Neuron (in vitro differentiated cells): Measurements from ENCODE around the gene CCDC158.

ENCODE experiments used
- H2AFZ ChIP-seq: one replicate; pipeline ENCODE4 v1.6.1; 2013; ENCODE audit warnings: low read depth, mild to moderate bottlenecking, inconsistent platforms, low read length, moderate library complexity
- H3K27me3 ChIP-seq: one replicate; pipeline ENCODE4 v1.6.1; 2013; ENCODE audit warnings: low read length; ENCODE audit not compliant: insufficient read depth
- H3K36me3 ChIP-seq: one replicate; pipeline ENCODE4 v1.6.1; 2013; ENCODE audit warnings: low read length; ENCODE audit not compliant: insufficient read depth
- H3K4me1 ChIP-seq: one replicate; pipeline ENCODE4 v1.6.1; 2013; ENCODE audit warnings: low read length; ENCODE audit not compliant: insufficient read depth
- H3K4me3 ChIP-seq: 2 replicates; pipeline ENCODE4 v1.5.1; 2013; ENCODE audit warnings: mild to moderate bottlenecking, low read length, moderate library complexity
- H3K9me3 ChIP-seq: one replicate; pipeline ENCODE4 v1.6.1; 2013; ENCODE audit warnings: low read length

The CCDC158 gene

DNA sequence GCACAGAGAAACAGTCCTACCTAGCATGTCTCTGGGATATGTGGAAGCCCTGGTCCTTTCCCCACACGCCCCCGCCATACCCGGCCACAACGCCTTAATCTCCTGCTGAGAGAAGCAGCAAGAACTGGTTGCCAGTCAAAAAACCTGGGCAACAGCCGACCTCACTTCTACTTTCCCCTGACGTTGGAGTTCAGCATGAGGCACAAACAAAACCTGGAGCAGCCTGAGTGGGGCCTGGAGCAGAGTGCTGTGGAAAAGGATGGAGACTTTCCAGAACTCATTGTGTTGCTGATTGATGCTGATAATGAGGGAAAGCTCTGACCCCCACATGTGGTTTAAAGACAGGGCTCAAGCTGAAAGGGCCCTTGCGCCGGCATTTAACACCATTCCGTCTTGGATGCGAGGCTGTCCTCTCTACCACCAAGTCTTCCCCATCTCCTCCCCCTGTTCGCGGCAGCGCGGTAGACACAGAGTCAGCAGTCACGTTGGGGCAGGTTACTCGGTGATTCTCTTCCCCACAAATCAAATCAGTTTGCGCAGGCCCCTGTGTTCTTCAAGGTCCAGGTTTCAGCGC, 666 bp downstream of the CCDC158 start:
- Histone ChIP-seq H3K4me1 (peaks cover 7% of the 10 kb centered on the region), H3K27me3 (peaks cover 3% of the 10 kb centered on the region), H3K4me3 (no peak overlapping the region), H3K36me3 (no peaks in the 10 kb centered on the region), H2AFZ (no peak overlapping the region), H3K9me3 (peaks cover 1% of the 10 kb centered on the region)

DNA sequence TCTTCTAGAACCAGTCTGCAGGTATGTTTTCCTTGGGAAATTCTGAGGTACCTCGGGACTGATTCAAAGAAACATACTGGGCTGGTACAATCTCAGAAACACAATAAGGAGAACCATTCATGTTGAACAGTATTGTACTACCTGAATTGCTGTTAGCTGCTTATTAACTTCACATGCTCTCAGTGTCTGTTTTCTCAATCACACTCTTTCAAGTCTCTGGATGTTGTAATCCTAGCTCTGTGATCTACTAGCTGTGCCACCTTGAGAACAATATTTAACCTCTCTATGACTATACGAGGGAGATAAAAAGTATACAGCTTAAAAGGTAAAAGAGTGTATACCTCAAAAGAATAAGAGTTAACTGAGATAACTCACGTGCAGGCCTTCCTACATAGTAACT, 10.3 kb downstream of the CCDC158 start:
- no peak overlapping the region for H3K4me3 ChIP-seq
- H3K36me3 ChIP-seq, result no peaks in the 10 kb centered on the region
- H2AFZ ChIP-seq, result no peak overlapping the region
- no peaks in the 10 kb centered on the region for H3K4me1 ChIP-seq
- H3K27me3 ChIP-seq, result no peaks in the 10 kb centered on the region
- peaks cover under 1% of the 10 kb centered on the region for H3K9me3 ChIP-seq

DNA sequence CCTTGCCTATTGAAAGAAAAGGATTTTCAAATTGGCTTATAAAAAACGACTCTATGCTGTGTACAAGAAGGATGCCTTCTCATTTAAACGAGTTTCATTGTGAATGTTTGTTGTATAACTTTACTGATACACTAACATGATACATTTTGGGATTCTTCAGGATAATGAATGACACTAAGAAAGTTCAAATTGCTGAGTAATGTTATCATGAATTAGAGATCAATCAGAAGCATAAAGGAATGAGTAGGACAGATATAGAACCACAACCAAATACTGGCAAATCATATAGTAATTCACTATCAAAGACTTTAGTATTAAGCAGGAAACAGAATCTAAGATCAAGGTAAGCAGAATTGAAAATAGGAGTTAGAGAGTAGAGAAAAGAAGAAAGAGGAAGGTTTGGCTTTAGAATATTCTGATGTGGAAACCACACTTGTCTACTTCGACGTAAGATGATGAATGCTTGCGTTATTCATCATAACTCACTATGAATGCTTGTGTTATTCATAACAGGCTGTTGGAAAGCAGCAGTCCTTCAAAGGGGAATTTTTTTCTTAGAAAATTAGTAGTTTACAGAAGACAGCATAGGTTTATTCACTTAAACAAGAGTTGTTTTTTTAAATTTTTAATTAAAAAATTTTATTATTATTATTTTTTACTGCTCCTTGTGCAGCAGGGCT, 13.4 kb downstream of the CCDC158 start:
- Histone ChIP-seq H2AFZ (no peak overlapping the region), H3K4me1 (no peaks in the 10 kb centered on the region), H3K36me3 (no peaks in the 10 kb centered on the region), H3K4me3 (no peak overlapping the region), H3K9me3 (no peaks in the 10 kb centered on the region), H3K27me3 (peaks cover 3% of the 10 kb centered on the region)

DNA sequence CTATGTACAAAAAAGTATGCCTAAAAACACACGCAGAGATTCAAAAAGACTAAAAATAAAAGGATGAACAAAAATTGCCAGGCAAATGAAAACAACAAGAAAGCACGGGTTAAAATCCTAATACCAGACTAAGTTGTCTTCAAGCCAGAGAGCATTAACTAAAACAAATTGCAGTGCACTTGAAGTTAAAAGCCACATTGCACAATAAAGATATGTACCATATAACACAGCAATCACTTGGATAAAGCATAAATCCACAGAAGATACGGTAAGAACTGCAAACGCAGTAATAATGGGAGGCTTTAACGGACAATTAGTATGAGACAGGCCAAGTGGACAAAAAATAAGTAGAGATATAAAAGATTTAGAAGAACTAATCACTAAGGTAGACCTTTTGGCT, 14.9 kb downstream of the CCDC158 start:
- Histone ChIP-seq H3K4me3 (no peak overlapping the region), H2AFZ (no peak overlapping the region), H3K36me3 (no peaks in the 10 kb centered on the region), H3K27me3 (peaks cover 8% of the 10 kb centered on the region), H3K9me3 (no peaks in the 10 kb centered on the region), H3K4me1 (no peaks in the 10 kb centered on the region)

DNA sequence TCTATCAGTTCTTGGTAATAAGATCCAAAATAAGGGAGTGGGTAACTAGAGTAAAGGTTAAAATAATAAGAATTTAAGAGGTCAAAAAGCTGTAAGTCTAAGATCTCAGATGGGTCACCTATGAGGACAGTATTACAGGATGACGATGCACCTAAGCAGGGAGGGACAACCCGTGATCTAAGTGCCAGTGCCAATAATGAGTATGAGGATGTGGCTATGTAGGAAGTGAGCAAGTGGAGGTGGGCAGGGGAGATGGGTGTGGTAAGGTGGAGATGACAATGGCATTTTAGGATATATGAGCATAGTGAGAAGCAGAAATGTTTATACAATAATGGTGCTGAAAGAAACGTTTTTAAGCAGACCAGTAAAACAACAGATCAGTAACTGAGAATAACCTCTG, 19.3 kb downstream of the CCDC158 start:
- Histone ChIP-seq H3K9me3 (no peaks in the 10 kb centered on the region), H3K4me1 (no peaks in the 10 kb centered on the region), H3K36me3 (no peaks in the 10 kb centered on the region), H2AFZ (no peak overlapping the region), H3K27me3 (peaks cover 8% of the 10 kb centered on the region), H3K4me3 (no peak overlapping the region)

DNA sequence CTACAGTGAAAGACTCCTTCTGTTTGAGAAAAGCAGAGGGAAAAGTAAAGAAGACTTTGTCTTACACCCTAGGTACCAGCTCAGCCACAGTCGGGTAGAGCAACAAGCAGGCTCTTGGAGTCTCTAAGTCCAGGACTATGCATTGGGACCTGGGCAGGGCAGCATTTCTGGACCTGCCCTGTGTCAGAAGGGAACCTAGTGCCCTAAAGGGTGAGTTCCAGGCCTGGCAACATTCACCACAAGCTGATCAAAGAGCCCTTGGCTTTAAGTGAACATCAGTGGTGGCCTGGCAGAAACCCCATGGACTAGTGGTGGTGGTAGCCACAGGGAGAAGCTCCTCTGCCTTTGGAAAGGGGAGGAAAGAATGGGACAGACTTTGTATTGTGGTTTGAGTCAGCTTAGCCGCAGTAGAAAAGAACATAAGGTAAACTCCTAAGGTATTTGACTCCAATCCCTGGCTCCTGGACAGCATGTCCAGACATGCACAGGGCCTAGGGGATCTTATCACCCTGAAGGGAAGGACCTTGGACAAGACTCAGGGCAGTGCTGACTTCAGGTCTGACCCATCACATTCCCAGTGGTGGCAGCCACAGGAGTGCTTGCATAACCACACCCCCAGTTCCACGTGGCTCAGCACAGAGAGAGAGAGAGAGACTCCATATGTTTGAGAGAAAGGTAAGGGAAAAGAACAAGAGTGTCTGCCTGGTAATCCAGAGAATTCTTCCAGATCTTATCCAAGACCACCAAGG, 32.6 kb downstream of the CCDC158 start:
- H3K4me1 ChIP-seq, result no peaks in the 10 kb centered on the region
- H3K9me3 ChIP-seq, result no peaks in the 10 kb centered on the region
- no peak overlapping the region for H2AFZ ChIP-seq
- no peaks in the 10 kb centered on the region for H3K36me3 ChIP-seq
- H3K4me3 ChIP-seq, result no peak overlapping the region
- H3K27me3 ChIP-seq, result no peaks in the 10 kb centered on the region

DNA sequence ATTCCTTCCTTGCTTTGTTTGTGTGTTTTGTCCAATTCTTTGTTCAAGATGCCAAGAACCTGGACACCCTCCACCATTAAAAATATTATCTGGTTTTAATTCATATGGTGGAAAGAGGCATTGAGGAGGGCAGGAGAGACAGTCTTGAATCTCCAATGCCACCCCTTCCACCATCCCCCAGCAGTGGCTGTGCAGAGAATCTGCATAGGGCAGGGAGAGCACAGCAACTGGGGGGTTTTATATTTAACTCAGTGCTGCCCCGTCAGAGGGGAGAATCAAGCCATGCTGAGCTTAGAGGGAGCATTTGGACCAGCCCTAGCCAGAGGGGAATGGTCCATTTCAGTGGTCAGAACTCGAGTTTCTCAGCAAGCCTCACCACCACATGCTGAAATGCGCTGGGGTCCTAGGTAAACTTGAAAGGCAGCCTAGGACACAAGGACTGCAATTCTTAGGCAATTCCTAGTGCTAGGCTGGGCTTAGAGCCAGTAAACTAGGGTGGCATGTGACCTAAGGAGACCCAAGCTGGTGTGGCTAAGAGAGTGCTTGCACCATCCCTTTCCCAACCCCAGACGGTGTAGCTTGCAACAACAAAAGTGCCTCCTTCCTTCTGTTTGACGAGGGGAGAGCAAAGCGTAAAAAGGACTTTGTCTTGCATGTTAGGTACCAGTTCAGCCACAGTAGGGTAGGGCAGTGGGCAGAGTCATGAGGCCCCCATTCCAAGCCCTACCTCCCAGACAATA, 34.2 kb downstream of the CCDC158 start:
- H2AFZ ChIP-seq, result no peak overlapping the region
- no peaks in the 10 kb centered on the region for H3K9me3 ChIP-seq
- no peaks in the 10 kb centered on the region for H3K27me3 ChIP-seq
- no peaks in the 10 kb centered on the region for H3K36me3 ChIP-seq
- no peaks in the 10 kb centered on the region for H3K4me1 ChIP-seq
- H3K4me3 ChIP-seq, result no peak overlapping the region

DNA sequence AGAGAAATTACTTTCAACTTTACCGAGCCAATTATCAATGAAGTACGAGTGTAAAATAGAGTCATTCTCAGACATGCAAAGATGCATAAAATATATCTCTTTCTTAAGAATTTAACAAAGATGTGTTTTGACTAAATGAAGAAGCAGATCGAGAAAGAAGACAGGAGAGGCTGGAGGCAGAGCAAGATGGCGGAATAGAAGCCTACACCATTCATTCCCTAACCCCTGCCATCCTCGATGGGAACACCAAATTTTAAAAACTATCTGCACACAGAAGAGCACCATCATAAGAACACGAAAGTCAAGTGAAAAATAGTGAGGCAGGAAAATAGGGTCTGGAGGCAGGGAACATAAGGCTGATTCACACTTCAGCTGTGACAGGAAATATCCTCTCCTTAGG, 35.0 kb downstream of the CCDC158 start:
- H3K36me3 ChIP-seq, result no peaks in the 10 kb centered on the region
- no peak overlapping the region for H2AFZ ChIP-seq
- H3K9me3 ChIP-seq, result peaks cover 3% of the 10 kb centered on the region
- no peaks in the 10 kb centered on the region for H3K27me3 ChIP-seq
- no peak overlapping the region for H3K4me3 ChIP-seq
- no peaks in the 10 kb centered on the region for H3K4me1 ChIP-seq

DNA sequence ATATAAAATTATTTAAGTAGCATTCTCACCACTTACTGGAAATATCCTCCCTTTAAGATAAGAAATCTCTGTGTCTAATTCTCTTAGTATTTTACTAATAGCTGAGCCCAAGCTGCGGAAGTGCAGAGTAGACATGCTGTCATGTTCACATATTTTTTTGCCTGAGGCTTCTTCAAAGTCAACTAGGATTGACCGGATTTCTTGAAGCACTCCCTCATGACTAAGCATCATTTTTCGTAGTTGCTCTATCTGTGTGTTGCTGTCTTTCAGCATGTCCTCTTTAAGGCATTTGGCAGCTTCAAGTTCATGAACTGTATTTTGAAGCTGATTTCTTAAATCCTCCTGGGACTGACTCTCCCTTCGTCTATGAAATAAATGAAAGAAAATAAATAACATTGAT, 36.9 kb downstream of the CCDC158 start:
- H3K9me3 ChIP-seq, result peaks cover 8% of the 10 kb centered on the region
- no peak overlapping the region for H3K4me3 ChIP-seq
- H2AFZ ChIP-seq, result no peak overlapping the region
- no peaks in the 10 kb centered on the region for H3K27me3 ChIP-seq
- no peaks in the 10 kb centered on the region for H3K4me1 ChIP-seq
- H3K36me3 ChIP-seq, result no peaks in the 10 kb centered on the region

DNA sequence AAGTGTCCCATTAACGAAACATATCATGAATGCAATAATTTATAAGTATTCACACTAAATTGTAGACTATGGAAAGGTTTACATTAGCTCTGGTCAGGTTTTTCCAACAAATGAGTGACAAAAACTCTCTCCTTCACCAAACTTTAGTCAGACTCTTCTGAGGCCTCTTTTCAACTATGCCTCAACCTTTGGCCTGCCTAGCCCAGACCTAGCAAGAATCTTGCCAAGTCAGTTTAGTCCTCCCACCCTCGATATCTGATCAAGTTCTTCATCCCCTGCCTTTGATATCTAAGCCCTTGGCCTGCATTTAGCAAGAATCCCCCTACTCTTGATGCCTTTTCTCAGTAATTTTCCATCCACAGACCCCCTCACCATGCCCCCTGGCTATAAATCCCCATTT, 37.9 kb downstream of the CCDC158 start:
- no peaks in the 10 kb centered on the region for H3K27me3 ChIP-seq
- no peak overlapping the region for H2AFZ ChIP-seq
- H3K36me3 ChIP-seq, result no peaks in the 10 kb centered on the region
- no peaks in the 10 kb centered on the region for H3K4me1 ChIP-seq
- H3K4me3 ChIP-seq, result no peak overlapping the region
- peaks cover 8% of the 10 kb centered on the region for H3K9me3 ChIP-seq

DNA sequence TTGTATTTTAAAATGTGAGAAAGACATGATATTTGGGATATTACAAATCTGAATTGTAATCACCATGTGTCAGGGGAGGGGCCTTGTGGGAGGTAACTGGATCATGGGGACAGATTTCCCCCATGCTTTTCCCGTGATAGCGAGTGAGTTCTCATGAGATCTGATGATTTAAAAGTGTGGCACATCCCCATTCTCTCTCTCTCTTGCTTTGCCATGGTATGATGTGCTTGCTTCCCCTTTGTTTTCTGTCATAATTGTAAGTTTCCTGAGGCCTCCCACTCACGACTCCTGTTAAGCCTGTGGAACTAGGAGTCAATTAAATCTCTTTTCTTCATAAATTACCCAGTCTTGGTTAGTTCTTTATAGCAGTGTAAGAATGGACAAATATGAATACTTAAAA, 39.0 kb downstream of the CCDC158 start:
- H3K27me3 ChIP-seq, result no peaks in the 10 kb centered on the region
- H2AFZ ChIP-seq, result no peak overlapping the region
- H3K9me3 ChIP-seq, result peaks cover 8% of the 10 kb centered on the region
- H3K4me3 ChIP-seq, result no peak overlapping the region
- H3K36me3 ChIP-seq, result no peaks in the 10 kb centered on the region
- H3K4me1 ChIP-seq, result peaks cover 10% of the 10 kb centered on the region

DNA sequence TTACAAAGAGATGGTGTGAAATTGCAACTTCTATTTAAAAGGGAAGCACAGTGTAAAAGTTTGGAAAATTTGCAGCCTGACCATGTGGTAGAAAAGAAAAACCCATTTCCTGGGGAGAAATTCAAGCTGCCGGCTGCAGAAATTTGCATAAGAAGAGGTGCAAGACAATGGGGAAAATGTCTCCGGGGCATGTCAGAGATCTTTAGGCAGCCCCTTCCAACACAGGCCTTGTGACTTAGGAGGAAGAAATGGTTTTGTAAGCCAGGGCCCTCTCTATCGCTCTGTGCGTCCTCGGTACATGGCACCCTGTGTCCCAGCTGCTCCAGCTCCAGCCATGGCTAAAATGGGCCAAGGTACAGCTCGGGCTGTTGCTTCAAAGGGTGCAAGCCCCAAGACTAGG, 40.4 kb downstream of the CCDC158 start:
- no peak overlapping the region for H3K4me3 ChIP-seq
- H3K36me3 ChIP-seq, result no peaks in the 10 kb centered on the region
- H3K4me1 ChIP-seq, result peaks cover 11% of the 10 kb centered on the region
- H3K9me3 ChIP-seq, result peaks cover 8% of the 10 kb centered on the region
- H3K27me3 ChIP-seq, result no peaks in the 10 kb centered on the region
- no peak overlapping the region for H2AFZ ChIP-seq

DNA sequence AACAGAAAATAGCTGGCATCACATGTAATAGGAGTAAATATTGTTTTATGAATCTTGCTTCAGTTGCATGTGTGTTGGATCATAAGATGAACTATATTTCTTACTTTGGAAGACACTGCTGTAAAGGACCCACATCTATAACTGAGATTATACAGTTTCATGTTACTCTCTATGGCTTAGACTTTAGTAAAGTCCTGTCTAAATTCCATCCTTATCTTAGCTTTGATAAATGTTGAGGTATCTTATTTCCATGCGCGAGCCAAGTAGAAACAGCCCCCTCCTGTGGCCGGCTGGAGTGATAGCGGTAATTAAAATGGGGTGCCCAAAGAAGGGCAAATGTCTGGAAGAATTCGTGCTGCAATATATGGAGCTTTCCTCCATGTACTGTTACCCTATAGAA, 43.0 kb downstream of the CCDC158 start:
- Histone ChIP-seq H3K9me3 (peaks cover 8% of the 10 kb centered on the region), H3K4me3 (no peak overlapping the region), H3K36me3 (no peaks in the 10 kb centered on the region), H3K27me3 (peaks cover 4% of the 10 kb centered on the region), H2AFZ (no peak overlapping the region), H3K4me1 (peaks cover 11% of the 10 kb centered on the region)
